ENCODE measurements around the gene EXOC1. TPM values are rescaled to one million over a fixed set of nuclear protein-coding genes. Genes with fewer than 3 reads are reported as not detected.

EXOC1 gene
- total RNA-seq, 3 donors from 2014 or later = 37.4 to 54.4 (median 45.6) TPM

- peaks cover 5% of the 10 kb centered on the region for H3K36me3 ChIP-seq
- H3K27me3 ChIP-seq = no peaks in the 10 kb centered on the region
- no peak for DNase-seq (ENCODE audit: low spot score in 2 of 2)
- no peak overlapping the region for H3K4me3 ChIP-seq
- no peak overlapping the region for H3K27ac ChIP-seq
- TF ChIP-seq, protein P1, sequence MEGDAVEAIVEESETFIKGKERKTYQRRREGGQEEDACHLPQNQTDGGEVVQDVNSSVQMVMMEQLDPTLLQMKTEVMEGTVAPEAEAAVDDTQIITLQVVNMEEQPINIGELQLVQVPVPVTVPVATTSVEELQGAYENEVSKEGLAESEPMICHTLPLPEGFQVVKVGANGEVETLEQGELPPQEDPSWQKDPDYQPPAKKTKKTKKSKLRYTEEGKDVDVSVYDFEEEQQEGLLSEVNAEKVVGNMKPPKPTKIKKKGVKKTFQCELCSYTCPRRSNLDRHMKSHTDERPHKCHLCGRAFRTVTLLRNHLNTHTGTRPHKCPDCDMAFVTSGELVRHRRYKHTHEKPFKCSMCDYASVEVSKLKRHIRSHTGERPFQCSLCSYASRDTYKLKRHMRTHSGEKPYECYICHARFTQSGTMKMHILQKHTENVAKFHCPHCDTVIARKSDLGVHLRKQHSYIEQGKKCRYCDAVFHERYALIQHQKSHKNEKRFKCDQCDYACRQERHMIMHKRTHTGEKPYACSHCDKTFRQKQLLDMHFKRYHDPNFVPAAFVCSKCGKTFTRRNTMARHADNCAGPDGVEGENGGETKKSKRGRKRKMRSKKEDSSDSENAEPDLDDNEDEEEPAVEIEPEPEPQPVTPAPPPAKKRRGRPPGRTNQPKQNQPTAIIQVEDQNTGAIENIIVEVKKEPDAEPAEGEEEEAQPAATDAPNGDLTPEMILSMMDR (IDR thresholded peaks at IDR 0.05) = no peak
- no peak for TF ChIP-seq POLR2A (IDR thresholded peaks at IDR 0.05)
- no peak for TF ChIP-seq POLR2AphosphoS5 (IDR thresholded peaks at IDR 0.05)
- no peaks in the 10 kb centered on the region for H3K4me1 ChIP-seq
- intact Hi-C loops (cut with DNase I; ENCODE audit: low total_unique reads) = no loop called here
- no peaks in the 10 kb centered on the region for H3K9me3 ChIP-seq
Observed at GRCh38 chr4:55880652-55881280, 27.3 kb downstream of the EXOC1 start.

GRCh38 chr4:55884093-55884850 is 30.8 kb downstream of the EXOC1 start:
- no peak overlapping the region for H3K4me3 ChIP-seq
- H3K27me3 ChIP-seq = no peaks in the 10 kb centered on the region
- H3K9me3 ChIP-seq = no peaks in the 10 kb centered on the region
- no peak for DNase-seq (ENCODE audit: low spot score in 2 of 2)
- TF ChIP-seq, protein P1 (IDR thresholded peaks at IDR 0.05) = no peak
- TF ChIP-seq POLR2A (IDR thresholded peaks at IDR 0.05) (no peak), POLR2AphosphoS5 (IDR thresholded peaks at IDR 0.05) (no peak)
- H3K36me3 ChIP-seq = no peaks in the 10 kb centered on the region
- no peak overlapping the region for H3K27ac ChIP-seq
- intact Hi-C loops (cut with DNase I; ENCODE audit: low total_unique reads) = no loop called here
- no peaks in the 10 kb centered on the region for H3K4me1 ChIP-seq

DNA sequence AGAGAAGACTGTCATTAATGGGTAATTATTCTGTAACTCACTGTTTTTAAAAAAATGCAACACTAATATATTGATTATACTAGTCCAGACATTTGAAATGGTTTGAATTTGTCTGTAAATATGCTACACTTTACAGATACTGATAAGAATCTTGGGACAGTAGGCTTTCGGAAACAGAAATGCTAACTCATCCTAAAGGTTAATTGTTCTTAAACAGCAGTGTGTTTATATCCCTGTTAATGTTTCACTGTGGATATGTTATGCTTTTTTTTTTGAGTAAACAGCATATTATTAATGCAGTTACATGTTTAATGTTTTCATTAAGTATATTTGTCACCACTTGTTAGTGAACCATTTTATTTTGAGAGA is 31.4 kb downstream of the EXOC1 start:
- TF ChIP-seq POLR2A (IDR thresholded peaks at IDR 0.05) (no peak), POLR2AphosphoS5 (IDR thresholded peaks at IDR 0.05) (no peak)
- TF ChIP-seq, protein P1 (IDR thresholded peaks at IDR 0.05) = no peak
- intact Hi-C loops (cut with DNase I; ENCODE audit: low total_unique reads) = no loop called here
- H3K4me1 ChIP-seq = no peaks in the 10 kb centered on the region
- no peaks in the 10 kb centered on the region for H3K27me3 ChIP-seq
- no peaks in the 10 kb centered on the region for H3K36me3 ChIP-seq
- no peaks in the 10 kb centered on the region for H3K9me3 ChIP-seq
- no peak for DNase-seq (ENCODE audit: low spot score in 2 of 2)
- H3K4me3 ChIP-seq = no peak overlapping the region
- H3K27ac ChIP-seq = no peak overlapping the region

- Histone ChIP-seq H3K36me3 (no peaks in the 10 kb centered on the region), H3K27me3 (no peaks in the 10 kb centered on the region), H3K9me3 (no peaks in the 10 kb centered on the region), H3K4me1 (no peaks in the 10 kb centered on the region), H3K4me3 (no peak overlapping the region), H3K27ac (no peak overlapping the region)
- TF ChIP-seq POLR2A (IDR thresholded peaks at IDR 0.05) = no peak
- TF ChIP-seq POLR2AphosphoS5 (IDR thresholded peaks at IDR 0.05) = no peak
- TF ChIP-seq, protein P1 (IDR thresholded peaks at IDR 0.05) = no peak
- intact Hi-C loops (cut with DNase I; ENCODE audit: low total_unique reads) = no loop called here
- no peak for DNase-seq (ENCODE audit: low spot score in 2 of 2)
Observed at GRCh38 chr4:55887594-55887993, 34.1 kb downstream of the EXOC1 start.

GRCh38 chr4:55892156-55892555 is 38.7 kb downstream of the EXOC1 start:
- no peaks in the 10 kb centered on the region for H3K36me3 ChIP-seq
- no peak overlapping the region for H3K4me3 ChIP-seq
- DNase-seq (ENCODE audit: low spot score in 2 of 2) = no peak
- TF ChIP-seq POLR2A (IDR thresholded peaks at IDR 0.05) (no peak), POLR2AphosphoS5 (IDR thresholded peaks at IDR 0.05) (no peak)
- TF ChIP-seq, protein P1 (IDR thresholded peaks at IDR 0.05) = no peak
- H3K4me1 ChIP-seq = no peaks in the 10 kb centered on the region
- no peaks in the 10 kb centered on the region for H3K27me3 ChIP-seq
- intact Hi-C loops (cut with DNase I; ENCODE audit: low total_unique reads) = no loop called here
- H3K27ac ChIP-seq = no peak overlapping the region
- H3K9me3 ChIP-seq = no peaks in the 10 kb centered on the region
